ENCODE data around the gene WWC2.

GRCh38 chr4:183353557-183353956 is 254.5 kb downstream of the WWC2 start:
- TF ChIP-seq ZNF274 (IDR thresholded peaks at IDR 0.05; ENCODE audit: low read depth, low read length) (no peak), SUZ12 (IDR thresholded peaks at IDR 0.05; ENCODE audit: extremely low read depth, insufficient read depth, insufficient read length) (no peak)
